ENCODE measurements around the gene CA11. TPM values are rescaled to one million over a fixed set of nuclear protein-coding genes. Genes with fewer than 3 reads are reported as not detected.
A peak's percentile ranks its signal among the peaks of the same experiment; 100 is the strongest.

The CA11 gene
- total RNA-seq, 2 experiments from 2014 or later: 11.1 to 13.0 TPM

- ATAC-seq (no peak), DNase-seq (no peak)
- H3K36me3 Mint-ChIP-seq (ENCODE audit: low read depth): peaks cover 20% of the 10 kb centered on the region
- H3K4me1 Mint-ChIP-seq (ENCODE audit: low read depth): peaks cover 9% of the 10 kb centered on the region
- ChIA-PET POLR2A (no interaction called here), CTCF (no interaction called here)
- TF ChIP-seq CTCF (IDR thresholded peaks at IDR 0.05): no peak
- H3K27ac Mint-ChIP-seq: no peak overlapping the region
- H3K9me3 Mint-ChIP-seq: no peaks in the 10 kb centered on the region
- H3K27me3 Mint-ChIP-seq: no peaks in the 10 kb centered on the region
- intact Hi-C loops (cut with micrococcal nuclease): no loop called here
- H3K4me3 Mint-ChIP-seq: no peak overlapping the region
Observed at GRCh38 chr19:48611872-48612271, 34.1 kb downstream of the CA11 start.

GRCh38 chr19:48609571-48610108 lies 36.3 kb downstream of the CA11 start:
- H3K4me3 Mint-ChIP-seq: no peak overlapping the region
- intact Hi-C loops (cut with micrococcal nuclease): no loop called here
- no peaks in the 10 kb centered on the region for H3K4me1 Mint-ChIP-seq (ENCODE audit: low read depth)
- H3K9me3 Mint-ChIP-seq: no peaks in the 10 kb centered on the region
- no peak overlapping the region for H3K27ac Mint-ChIP-seq
- ATAC-seq (no peak), DNase-seq (no peak)
- H3K36me3 Mint-ChIP-seq (ENCODE audit: low read depth): peaks cover 2% of the 10 kb centered on the region
- POLR2A ChIA-PET: interaction anchor here (4.8 kb wide), 1 partner anchor 8 kb away, joined by 48 read pairs; the partner anchor contains the start of genes RPL18 and SPHK2
- no peak for TF ChIP-seq CTCF (IDR thresholded peaks at IDR 0.05)
- CTCF ChIA-PET: interaction anchor here (0.7 to 3.4 kb wide), 11 partner anchors 8 to 120 kb away, joined by 3 to 28 read pairs (median 9); partner anchors contain the start of genes CA11, RPL18 and SPHK2
- H3K27me3 Mint-ChIP-seq: no peaks in the 10 kb centered on the region

GRCh38 chr19:48608798-48609263 lies 37.2 kb downstream of the CA11 start:
- CTCF ChIA-PET: interaction anchor here (0.7 to 3.4 kb wide), 13 partner anchors 9 to 258 kb away, joined by 3 to 28 read pairs (median 4); partner anchors contain the start of genes CA11, KDELR1, RPL18 and SPHK2
- Mint-ChIP-seq H3K9me3 (no peaks in the 10 kb centered on the region), H3K4me1 (ENCODE audit: low read depth) (no peaks in the 10 kb centered on the region), H3K27ac (no peak overlapping the region), H3K36me3 (ENCODE audit: low read depth) (peaks cover 2% of the 10 kb centered on the region), H3K27me3 (no peaks in the 10 kb centered on the region), H3K4me3 (no peak overlapping the region)
- POLR2A ChIA-PET: interaction anchor here (4.8 kb wide), 1 partner anchor 9 kb away, joined by 48 read pairs; the partner anchor contains the start of genes RPL18 and SPHK2
- peak; percentile 48 for TF ChIP-seq CTCF (IDR thresholded peaks at IDR 0.05)
- peak; percentile 88 for ATAC-seq
- DNase-seq: peak; percentile 70
- intact Hi-C loops (cut with micrococcal nuclease): no loop called here

GRCh38 chr19:48607359-48607755 lies 38.6 kb downstream of the CA11 start:
- no peak overlapping the region for H3K4me3 Mint-ChIP-seq
- ChIA-PET POLR2A (interaction anchor here (0.6 to 4.8 kb wide), 2 partner anchors 10 to 300 kb away, joined by 3 to 48 read pairs; partner anchors contain the start of genes RPL18 and SPHK2), CTCF (interaction anchor here (1.3 to 3.4 kb wide), 5 partner anchors 11 to 216 kb away, joined by 4 to 28 read pairs (median 14); partner anchors contain the start of genes KDELR1, RPL18 and SPHK2)
- no peaks in the 10 kb centered on the region for H3K4me1 Mint-ChIP-seq (ENCODE audit: low read depth)
- no peaks in the 10 kb centered on the region for H3K36me3 Mint-ChIP-seq (ENCODE audit: low read depth)
- intact Hi-C loops (cut with micrococcal nuclease): no loop called here
- H3K27me3 Mint-ChIP-seq: no peaks in the 10 kb centered on the region
- no peaks in the 10 kb centered on the region for H3K9me3 Mint-ChIP-seq
- H3K27ac Mint-ChIP-seq: no peak overlapping the region
- TF ChIP-seq CTCF (IDR thresholded peaks at IDR 0.05): no peak
- ATAC-seq (no peak), DNase-seq (no peak)
